OCI-LY1 (cell line): ENCODE data around the gene PPP1R1A.

Source experiments
- CTCF ChIP-seq: fragments of 200-600 bp; sonication (generic), shearing (Covaris generic); IDR thresholded peaks from 2 replicates; pipeline ENCODE4 v1.5.1; 2017; ENCODE audit warnings: mild to moderate bottlenecking, antibody characterized with exemption, low read length, moderate library complexity, mixed read lengths
- EZH2 ChIP-seq: fragments of 200-600 bp; sonication (generic), shearing (Covaris generic); IDR thresholded peaks from 2 replicates; pipeline ENCODE4 v1.8.0; 2017; ENCODE audit warnings: borderline replicate concordance, mixed run types, mild to moderate bottlenecking, antibody characterized with exemption, low read length, moderate library complexity, mixed read lengths

GRCh38 chr12:54627304-54627703 lies 38.8 kb upstream of the PPP1R1A start:
- TF ChIP-seq CTCF, result no peak
- no peak for TF ChIP-seq EZH2
